DND-41 (cell line): ENCODE results near the gene ROS1.

ENCODE experiments used
- CTCF ChIP-seq: IDR thresholded peaks from 2 replicates; pipeline ENCODE4 v1.5.1; 2012; ENCODE audit warnings: borderline replicate concordance, low read length, moderate library complexity, mild to moderate bottlenecking; ENCODE audit not compliant: poor library complexity, severe bottlenecking; ENCODE audit errors: extremely low read depth
- EZH2 ChIP-seq: IDR thresholded peaks from 3 replicates; pipeline ENCODE4 v1.6.1; 2012; ENCODE audit warnings: borderline replicate concordance, low read depth, mild to moderate bottlenecking, moderate library complexity, low read length, inconsistent platforms; ENCODE audit not compliant: severe bottlenecking

GRCh38 chr6:117373211-117373813, 52.4 kb downstream of the ROS1 start:
- TF ChIP-seq CTCF, result no peak
- TF ChIP-seq EZH2, result no peak
